ENCODE results near the gene AKNA.

The AKNA gene

GRCh38 chr9:114300153-114300845, 87.5 kb downstream of the AKNA start:
- DNase-seq, result no peak

- no peak for DNase-seq
These were observed 88.3 kb downstream of the AKNA start for GRCh38 chr9:114299286-114300152.

- no peak for DNase-seq
These were observed 91.4 kb downstream of the AKNA start for GRCh38 chr9:114296338-114296737.

GRCh38 chr9:114294664-114295063, 93.1 kb downstream of the AKNA start:
- DNase-seq, result no peak

- no peak for DNase-seq
These were observed 95.7 kb downstream of the AKNA start for GRCh38 chr9:114291886-114292590.

- peak; percentile 35 for DNase-seq
These were observed 96.7 kb downstream of the AKNA start for GRCh38 chr9:114291064-114291474.

GRCh38 chr9:114290561-114290986, 97.2 kb downstream of the AKNA start:
- no peak for DNase-seq

GRCh38 chr9:114289571-114290481, 98.0 kb downstream of the AKNA start:
- DNase-seq, result no peak

- DNase-seq, result no peak
These were observed 98.7 kb downstream of the AKNA start for GRCh38 chr9:114289106-114289505.

GRCh38 chr9:114288193-114289091, 99.3 kb downstream of the AKNA start:
- peak; percentile 69 for DNase-seq

GRCh38 chr9:114287763-114288192, 100.0 kb downstream of the AKNA start:
- no peak for DNase-seq

- no peak for DNase-seq
These were observed 100.6 kb downstream of the AKNA start for GRCh38 chr9:114287001-114287762.

GRCh38 chr9:114286146-114286679, 101.6 kb downstream of the AKNA start:
- DNase-seq, result no peak

- DNase-seq, result peak; percentile 91
These were observed 102.5 kb downstream of the AKNA start for GRCh38 chr9:114285166-114285867.

- no peak for DNase-seq
These were observed 103.3 kb downstream of the AKNA start for GRCh38 chr9:114284316-114285060.
